ENCODE measurements around the gene ACAP3. TPM values are rescaled to one million over a fixed set of nuclear protein-coding genes. Genes with fewer than 3 reads are reported as not detected.

Gene ACAP3
- total RNA-seq, 1 experiment from 2014 or later = 28.1 TPM

DNA sequence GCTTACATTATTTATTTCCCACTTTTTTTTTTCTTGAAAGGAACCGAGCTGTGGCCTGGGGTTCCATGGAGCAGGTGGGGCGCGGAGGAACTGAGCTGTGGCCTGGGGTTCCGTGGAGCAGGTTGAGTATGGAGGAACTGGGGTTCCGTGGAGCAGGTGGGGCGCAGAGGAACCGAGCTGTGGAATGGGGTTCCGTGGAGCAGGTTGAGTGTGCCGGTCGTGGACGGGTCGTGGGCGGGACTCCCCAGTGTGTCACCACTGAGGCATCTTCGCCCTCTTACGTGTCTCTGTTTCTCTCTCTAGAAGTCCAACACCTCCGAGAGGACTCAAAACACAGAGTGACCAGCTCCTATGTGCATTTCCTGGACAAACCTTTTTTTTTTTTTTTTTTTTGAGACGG is 28.7 kb downstream of the ACAP3 start:
- Histone ChIP-seq H2AFZ (ENCODE audit: low read length) (no peak overlapping the region), H3K9me3 (ENCODE audit: low read length) (no peaks in the 10 kb centered on the region), H3K4me2 (ENCODE audit: low read depth, low read length, poor library complexity, severe bottlenecking) (no peak overlapping the region), H3K9me2 (replicated peaks; ENCODE audit: insufficient read depth, low read length) (no peaks in the 10 kb centered on the region), H3K36me3 (ENCODE audit: insufficient read depth, low read length) (no peaks in the 10 kb centered on the region), H3K4me1 (ENCODE audit: low read length) (peaks cover 11% of the 10 kb centered on the region), H4K20me1 (ENCODE audit: insufficient read depth, low read depth, low read length) (no peaks in the 10 kb centered on the region), H3K27me3 (ENCODE audit: low read length) (no peaks in the 10 kb centered on the region), H3K27ac (ENCODE audit: low read length) (no peak overlapping the region), H3K79me2 (ENCODE audit: low read length) (no peaks in the 10 kb centered on the region), H3K9ac (ENCODE audit: low read length) (no peak overlapping the region), H3K4me3 (ENCODE audit: low read length) (no peak overlapping the region)
- DNase-seq = no peak

DNA sequence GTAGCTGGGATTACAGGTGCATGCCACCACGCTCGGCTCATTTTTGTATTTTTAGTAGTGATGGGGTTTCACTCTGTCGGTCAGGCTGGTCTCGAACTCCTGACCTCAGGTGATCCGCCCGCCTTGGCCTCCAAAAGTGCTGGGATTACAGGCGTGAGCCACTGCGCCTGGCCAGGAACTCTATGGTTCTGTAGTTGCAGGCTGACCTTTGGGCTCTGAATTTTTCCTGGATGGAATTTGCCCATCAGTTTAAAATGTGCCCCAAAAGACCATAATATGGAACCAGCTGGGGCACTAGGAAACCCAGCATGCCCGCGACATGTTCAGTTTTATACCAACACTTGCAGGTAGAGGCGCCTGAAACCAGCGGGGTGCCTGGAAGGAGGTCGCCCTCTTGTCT is 29.1 kb downstream of the ACAP3 start:
- Histone ChIP-seq H3K27ac (ENCODE audit: low read length) (no peak overlapping the region), H3K9me2 (replicated peaks; ENCODE audit: insufficient read depth, low read length) (no peaks in the 10 kb centered on the region), H3K9me3 (ENCODE audit: low read length) (no peaks in the 10 kb centered on the region), H3K36me3 (ENCODE audit: insufficient read depth, low read length) (no peaks in the 10 kb centered on the region), H3K27me3 (ENCODE audit: low read length) (no peaks in the 10 kb centered on the region), H2AFZ (ENCODE audit: low read length) (no peak overlapping the region), H3K79me2 (ENCODE audit: low read length) (peaks cover under 1% of the 10 kb centered on the region; the same call in 1 of the 2 replicates), H3K4me3 (ENCODE audit: low read length) (no peak overlapping the region), H3K4me2 (ENCODE audit: low read depth, low read length, poor library complexity, severe bottlenecking) (no peak overlapping the region), H3K4me1 (ENCODE audit: low read length) (peaks cover 11% of the 10 kb centered on the region), H4K20me1 (ENCODE audit: insufficient read depth, low read depth, low read length) (no peaks in the 10 kb centered on the region), H3K9ac (ENCODE audit: low read length) (no peak overlapping the region)
- no peak for DNase-seq

- H2AFZ ChIP-seq (ENCODE audit: low read length) = no peak overlapping the region
Measured at GRCh38 chr1:1275836-1276235, 31.9 kb downstream of the ACAP3 start.

GRCh38 chr1:1274931-1275431 is 32.7 kb downstream of the ACAP3 start:
- DNase-seq = no peak
- H3K4me1 ChIP-seq (ENCODE audit: low read length) = peaks cover 34% of the 10 kb centered on the region
- peaks cover 36% of the 10 kb centered on the region for H3K79me2 ChIP-seq (ENCODE audit: low read length)
- peak overlapping the region; percentile 79; the same call in 1 of the 2 replicates for H3K4me3 ChIP-seq (ENCODE audit: low read length)
- no peaks in the 10 kb centered on the region for H3K9me3 ChIP-seq (ENCODE audit: low read length)
- H3K9me2 ChIP-seq (replicated peaks; ENCODE audit: insufficient read depth, low read length) = no peaks in the 10 kb centered on the region
- no peak overlapping the region for H2AFZ ChIP-seq (ENCODE audit: low read length)
- H4K20me1 ChIP-seq (ENCODE audit: insufficient read depth, low read depth, low read length) = peaks cover 31% of the 10 kb centered on the region; the same call in 1 of the 2 replicates
- no peaks in the 10 kb centered on the region for H3K27me3 ChIP-seq (ENCODE audit: low read length)
- H3K36me3 ChIP-seq (ENCODE audit: insufficient read depth, low read length) = no peaks in the 10 kb centered on the region
- H3K27ac ChIP-seq (ENCODE audit: low read length) = no peak overlapping the region
- peak overlapping the region; percentile 94 for H3K4me2 ChIP-seq (ENCODE audit: low read depth, low read length, poor library complexity, severe bottlenecking)
- peak overlapping the region; percentile 87; the same call in 1 of the 2 replicates for H3K9ac ChIP-seq (ENCODE audit: low read length)

More at GRCh38 chr1:1275836-1276235, 31.9 kb downstream of the ACAP3 start:
- Histone ChIP-seq H3K9me3 (ENCODE audit: low read length) (no peaks in the 10 kb centered on the region), H3K9me2 (replicated peaks; ENCODE audit: insufficient read depth, low read length) (no peaks in the 10 kb centered on the region), H3K4me3 (ENCODE audit: low read length) (no peak overlapping the region), H3K9ac (ENCODE audit: low read length) (no peak overlapping the region), H4K20me1 (ENCODE audit: insufficient read depth, low read depth, low read length) (peaks cover 23% of the 10 kb centered on the region; the same call in 1 of the 2 replicates), H3K36me3 (ENCODE audit: insufficient read depth, low read length) (no peaks in the 10 kb centered on the region), H3K4me1 (ENCODE audit: low read length) (peaks cover 30% of the 10 kb centered on the region), H3K79me2 (ENCODE audit: low read length) (peaks cover 28% of the 10 kb centered on the region), H3K4me2 (ENCODE audit: low read depth, low read length, poor library complexity, severe bottlenecking) (no peak overlapping the region), H3K27me3 (ENCODE audit: low read length) (no peaks in the 10 kb centered on the region), H3K27ac (ENCODE audit: low read length) (no peak overlapping the region)
- DNase-seq = no peak

GRCh38 chr1:1274299-1274930 is 33.3 kb downstream of the ACAP3 start:
- Histone ChIP-seq H3K27ac (ENCODE audit: low read length) (no peak overlapping the region), H4K20me1 (ENCODE audit: insufficient read depth, low read depth, low read length) (peaks cover 35% of the 10 kb centered on the region; the same call in 1 of the 2 replicates), H3K9ac (ENCODE audit: low read length) (peak overlapping the region; percentile 87), H3K4me1 (ENCODE audit: low read length) (peaks cover 34% of the 10 kb centered on the region), H3K4me3 (ENCODE audit: low read length) (peak overlapping the region; percentile 79), H3K27me3 (ENCODE audit: low read length) (no peaks in the 10 kb centered on the region), H3K9me3 (ENCODE audit: low read length) (no peaks in the 10 kb centered on the region), H3K9me2 (replicated peaks; ENCODE audit: insufficient read depth, low read length) (no peaks in the 10 kb centered on the region), H3K36me3 (ENCODE audit: insufficient read depth, low read length) (no peaks in the 10 kb centered on the region), H3K4me2 (ENCODE audit: low read depth, low read length, poor library complexity, severe bottlenecking) (peak overlapping the region; percentile 94), H2AFZ (ENCODE audit: low read length) (peak overlapping the region; percentile 95), H3K79me2 (ENCODE audit: low read length) (peaks cover 42% of the 10 kb centered on the region)
- DNase-seq = no peak

- Histone ChIP-seq H3K4me1 (ENCODE audit: low read length) (peaks cover 34% of the 10 kb centered on the region), H4K20me1 (ENCODE audit: insufficient read depth, low read depth, low read length) (peaks cover 35% of the 10 kb centered on the region; the same call in 1 of the 2 replicates), H3K9me3 (ENCODE audit: low read length) (no peaks in the 10 kb centered on the region), H3K27ac (ENCODE audit: low read length) (peak within 1 kb of the TSS; percentile 29; the same call in 1 of the 2 replicates), H3K27me3 (ENCODE audit: low read length) (no peaks in the 10 kb centered on the region), H3K79me2 (ENCODE audit: low read length) (peaks cover 45% of the 10 kb centered on the region), H3K9ac (ENCODE audit: low read length) (peak within 1 kb of the TSS; percentile 99), H2AFZ (ENCODE audit: low read length) (peak within 1 kb of the TSS; percentile 95), H3K9me2 (replicated peaks; ENCODE audit: insufficient read depth, low read length) (no peaks in the 10 kb centered on the region), H3K4me3 (ENCODE audit: low read length) (peak within 1 kb of the TSS; percentile 98), H3K4me2 (ENCODE audit: low read depth, low read length, poor library complexity, severe bottlenecking) (peak within 1 kb of the TSS; percentile 99), H3K36me3 (ENCODE audit: insufficient read depth, low read length) (no peaks in the 10 kb centered on the region)
- DNase-seq = peak; percentile 96
Measured at GRCh38 chr1:1273512-1274298, 34.0 kb downstream of the ACAP3 start, which contains the start of gene UBE2J2. Gene UBE2J2 (minus strand): TSS chr1:1273854. CDS start chr1:1267992, 5,862 bp downstream.

DNA sequence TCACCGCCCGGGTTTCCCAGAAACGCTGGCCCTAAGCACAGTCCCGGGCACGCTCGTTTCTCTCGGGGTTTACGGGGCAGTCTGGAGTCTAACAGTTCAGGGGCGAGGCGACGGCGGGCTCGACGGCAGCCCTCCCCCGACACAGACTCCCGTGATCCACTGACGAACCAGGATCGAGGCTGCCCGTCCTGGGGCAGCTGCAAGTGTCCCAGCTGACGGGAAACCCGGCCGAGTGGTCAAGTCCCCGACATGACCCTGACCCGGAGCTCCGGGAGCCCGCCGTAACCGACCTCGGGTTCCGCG is 34.6 kb downstream of the ACAP3 start:
- no peak overlapping the region for H2AFZ ChIP-seq (ENCODE audit: low read length)
- H3K27ac ChIP-seq (ENCODE audit: low read length) = peak overlapping the region; percentile 29; the same call in 1 of the 2 replicates
- peaks cover 50% of the 10 kb centered on the region for H3K79me2 ChIP-seq (ENCODE audit: low read length)
- peaks cover 39% of the 10 kb centered on the region; the same call in 1 of the 2 replicates for H4K20me1 ChIP-seq (ENCODE audit: insufficient read depth, low read depth, low read length)
- H3K4me2 ChIP-seq (ENCODE audit: low read depth, low read length, poor library complexity, severe bottlenecking) = peak overlapping the region; percentile 99
- H3K4me3 ChIP-seq (ENCODE audit: low read length) = peak overlapping the region; percentile 98
- no peak for DNase-seq
- no peaks in the 10 kb centered on the region for H3K36me3 ChIP-seq (ENCODE audit: insufficient read depth, low read length)
- peaks cover 34% of the 10 kb centered on the region for H3K4me1 ChIP-seq (ENCODE audit: low read length)
- H3K9me2 ChIP-seq (replicated peaks; ENCODE audit: insufficient read depth, low read length) = no peaks in the 10 kb centered on the region
- H3K9ac ChIP-seq (ENCODE audit: low read length) = peak overlapping the region; percentile 99
- H3K9me3 ChIP-seq (ENCODE audit: low read length) = no peaks in the 10 kb centered on the region
- H3K27me3 ChIP-seq (ENCODE audit: low read length) = no peaks in the 10 kb centered on the region
